Activated T-helper 1 cell treated with anti-CD3 and anti-CD28 coated beads, Interleukin-2, amount 50 U/mL, for 16 hours (primary cell): ENCODE data around the gene FMOD.
"Not testable (repeated sequence)": the region's sequence is repeated elsewhere in the genome, so short reads cannot be mapped to it uniquely, and the experiment has no call there.

ENCODE experiments used
- DNase-seq, 2 donors: peaks; one replicate each; pipeline ENCODE4 v3.0.0-alpha.2; 2020; ENCODE audit warnings: low read depth in 1 of 2, low spot score in 1 of 2

Gene FMOD

GRCh38 chr1:203326830-203327683, 23.9 kb downstream of the FMOD start:
- peak; percentile 88 to 93 for DNase-seq

GRCh38 chr1:203325418-203326091, 25.4 kb downstream of the FMOD start:
- no peak for DNase-seq

- peak in 1 of 2 donors; percentile 29 for DNase-seq
Observed at GRCh38 chr1:203325026-203325417, 25.9 kb downstream of the FMOD start.

GRCh38 chr1:203324105-203325025, 26.6 kb downstream of the FMOD start:
- DNase-seq: peak in 1 of 2 donors; percentile 20

- no peak for DNase-seq
Observed at GRCh38 chr1:203323587-203323986, 27.3 kb downstream of the FMOD start.

- DNase-seq: no peak
Observed at GRCh38 chr1:203322500-203323179, 28.3 kb downstream of the FMOD start.

GRCh38 chr1:203321273-203322052, 29.5 kb downstream of the FMOD start:
- DNase-seq: no peak

- peak; percentile 41 to 58 for DNase-seq
Observed at GRCh38 chr1:203320591-203321272, 30.2 kb downstream of the FMOD start.

- DNase-seq: no peak
Observed at GRCh38 chr1:203318229-203318517, 32.7 kb downstream of the FMOD start.

GRCh38 chr1:203317429-203318228, 33.3 kb downstream of the FMOD start:
- DNase-seq: no peak

GRCh38 chr1:203316626-203317093, 34.3 kb downstream of the FMOD start:
- no peak for DNase-seq

GRCh38 chr1:203314025-203314759, 36.7 kb downstream of the FMOD start:
- DNase-seq: not testable (repeated sequence)

GRCh38 chr1:203311368-203312301, 39.3 kb downstream of the FMOD start:
- no peak for DNase-seq

- no peak for DNase-seq
Observed at GRCh38 chr1:203308923-203309331, 42.0 kb downstream of the FMOD start.

- no peak for DNase-seq
Observed at GRCh38 chr1:203308328-203308922, 42.5 kb downstream of the FMOD start.

- DNase-seq: no peak
Observed at GRCh38 chr1:203307641-203308126, 43.2 kb downstream of the FMOD start.
